Measurements from ENCODE around the gene RPL12.

The RPL12 gene

GRCh38 chr9:127415657-127416056 is 35.5 kb downstream of the RPL12 start:
- Histone ChIP-seq H4K20me1 (ENCODE audit: control insufficient read depth, insufficient read depth, low read depth, low read length) (no peaks in the 10 kb centered on the region), H3K27ac (ENCODE audit: low read depth, low read length) (no peak overlapping the region), H3F3A (ENCODE audit: control insufficient read depth, insufficient read depth) (peaks cover 3% of the 10 kb centered on the region), H3K36me3 (ENCODE audit: control insufficient read depth, low read length) (no peaks in the 10 kb centered on the region), H3K4me1 (ENCODE audit: control insufficient read depth, low read length) (peaks cover 6% of the 10 kb centered on the region; the same call in 1 of the 2 replicates), H3K9me2 (replicated peaks; ENCODE audit: control insufficient read depth, low read length) (no peaks in the 10 kb centered on the region), H3K79me2 (ENCODE audit: control insufficient read depth, low read length) (no peaks in the 10 kb centered on the region), H3K9me3 (ENCODE audit: control insufficient read depth, insufficient read depth, low read length) (no peaks in the 10 kb centered on the region), H3K4me2 (ENCODE audit: low read length) (no peak overlapping the region), H3K4me3 (ENCODE audit: low read length) (no peak overlapping the region), H3K27me3 (ENCODE audit: control insufficient read depth, low read length) (no peaks in the 10 kb centered on the region)
- no peak for TF ChIP-seq CTCF (IDR thresholded peaks at IDR 0.05; ENCODE audit: low read depth, low read length, poor library complexity, severe bottlenecking)
- TF ChIP-seq EZH2phosphoT487 (IDR thresholded peaks at IDR 0.05; ENCODE audit: borderline replicate concordance, low read length): no peak

- Histone ChIP-seq H3F3A (ENCODE audit: control insufficient read depth, insufficient read depth) (peaks cover 3% of the 10 kb centered on the region), H3K9me2 (replicated peaks; ENCODE audit: control insufficient read depth, low read length) (no peaks in the 10 kb centered on the region), H3K27me3 (ENCODE audit: control insufficient read depth, low read length) (no peaks in the 10 kb centered on the region), H4K20me1 (ENCODE audit: control insufficient read depth, insufficient read depth, low read depth, low read length) (no peaks in the 10 kb centered on the region), H3K4me3 (ENCODE audit: low read length) (no peak overlapping the region), H3K4me2 (ENCODE audit: low read length) (no peak overlapping the region), H3K36me3 (ENCODE audit: control insufficient read depth, low read length) (no peaks in the 10 kb centered on the region), H3K27ac (ENCODE audit: low read depth, low read length) (no peak overlapping the region), H3K79me2 (ENCODE audit: control insufficient read depth, low read length) (no peaks in the 10 kb centered on the region), H3K4me1 (ENCODE audit: control insufficient read depth, low read length) (peaks cover 6% of the 10 kb centered on the region; the same call in 1 of the 2 replicates), H3K9me3 (ENCODE audit: control insufficient read depth, insufficient read depth, low read length) (no peaks in the 10 kb centered on the region)
- no peak for TF ChIP-seq EZH2phosphoT487 (IDR thresholded peaks at IDR 0.05; ENCODE audit: borderline replicate concordance, low read length)
- no peak for TF ChIP-seq CTCF (IDR thresholded peaks at IDR 0.05; ENCODE audit: low read depth, low read length, poor library complexity, severe bottlenecking)
Observed at GRCh38 chr9:127415141-127415540, 36.1 kb downstream of the RPL12 start.

GRCh38 chr9:127411122-127411521 is 40.1 kb downstream of the RPL12 start:
- H3K9me3 ChIP-seq (ENCODE audit: control insufficient read depth, insufficient read depth, low read length): no peaks in the 10 kb centered on the region
- no peaks in the 10 kb centered on the region for H4K20me1 ChIP-seq (ENCODE audit: control insufficient read depth, insufficient read depth, low read depth, low read length)
- no peaks in the 10 kb centered on the region for H3K27me3 ChIP-seq (ENCODE audit: control insufficient read depth, low read length)
- peaks cover 3% of the 10 kb centered on the region for H3F3A ChIP-seq (ENCODE audit: control insufficient read depth, insufficient read depth)
- H3K36me3 ChIP-seq (ENCODE audit: control insufficient read depth, low read length): no peaks in the 10 kb centered on the region
- H3K4me3 ChIP-seq (ENCODE audit: low read length): no peak overlapping the region
- TF ChIP-seq CTCF (IDR thresholded peaks at IDR 0.05; ENCODE audit: low read depth, low read length, poor library complexity, severe bottlenecking) (no peak), EZH2phosphoT487 (IDR thresholded peaks at IDR 0.05; ENCODE audit: borderline replicate concordance, low read length) (no peak)
- H3K27ac ChIP-seq (ENCODE audit: low read depth, low read length): no peak overlapping the region
- peaks cover 6% of the 10 kb centered on the region; the same call in 1 of the 2 replicates for H3K4me1 ChIP-seq (ENCODE audit: control insufficient read depth, low read length)
- no peaks in the 10 kb centered on the region for H3K79me2 ChIP-seq (ENCODE audit: control insufficient read depth, low read length)
- no peak overlapping the region for H3K4me2 ChIP-seq (ENCODE audit: low read length)
- no peaks in the 10 kb centered on the region for H3K9me2 ChIP-seq (replicated peaks; ENCODE audit: control insufficient read depth, low read length)

- no peaks in the 10 kb centered on the region for H3K9me2 ChIP-seq (replicated peaks; ENCODE audit: control insufficient read depth, low read length)
- no peaks in the 10 kb centered on the region for H3K79me2 ChIP-seq (ENCODE audit: control insufficient read depth, low read length)
- H3K4me1 ChIP-seq (ENCODE audit: control insufficient read depth, low read length): peaks cover 6% of the 10 kb centered on the region; the same call in 1 of the 2 replicates
- no peak overlapping the region for H3K4me3 ChIP-seq (ENCODE audit: low read length)
- no peak overlapping the region for H3K27ac ChIP-seq (ENCODE audit: low read depth, low read length)
- TF ChIP-seq EZH2phosphoT487 (IDR thresholded peaks at IDR 0.05; ENCODE audit: borderline replicate concordance, low read length): no peak
- no peak for TF ChIP-seq CTCF (IDR thresholded peaks at IDR 0.05; ENCODE audit: low read depth, low read length, poor library complexity, severe bottlenecking)
- no peaks in the 10 kb centered on the region for H3K27me3 ChIP-seq (ENCODE audit: control insufficient read depth, low read length)
- H4K20me1 ChIP-seq (ENCODE audit: control insufficient read depth, insufficient read depth, low read depth, low read length): no peaks in the 10 kb centered on the region
- peaks cover 3% of the 10 kb centered on the region for H3F3A ChIP-seq (ENCODE audit: control insufficient read depth, insufficient read depth)
- no peak overlapping the region for H3K4me2 ChIP-seq (ENCODE audit: low read length)
- H3K9me3 ChIP-seq (ENCODE audit: control insufficient read depth, insufficient read depth, low read length): no peaks in the 10 kb centered on the region
- no peaks in the 10 kb centered on the region for H3K36me3 ChIP-seq (ENCODE audit: control insufficient read depth, low read length)
Observed at GRCh38 chr9:127407492-127407843, 43.7 kb downstream of the RPL12 start.
